Neural cell (in vitro differentiated cells): ENCODE results near the gene GET3. TPM values are rescaled to one million over a fixed set of nuclear protein-coding genes. Genes with fewer than 3 reads are reported as not detected.

ENCODE experiments used
- H2AFZ ChIP-seq: fragments of 200-600, 300-800 bp; sonication (generic), shearing (Covaris generic); 2 replicates; pipeline ENCODE4 v1.6.0; 2014; ENCODE audit warnings: low read depth, mild to moderate bottlenecking, antibody characterized with exemption, low read length, moderate library complexity
- H3F3A ChIP-seq: fragments of 200-600 bp; shearing (Covaris generic); 2 replicates; pipeline ENCODE4 v1.6.1; 2016; ENCODE audit warnings: mild to moderate bottlenecking, moderate library complexity, mixed read lengths, antibody characterized with exemption, low read length; ENCODE audit not compliant: insufficient read depth, poor library complexity, severe bottlenecking
- H3K27ac ChIP-seq: fragments of 200-600, 300-800 bp; sonication (generic), shearing (Covaris generic); 2 replicates; pipeline ENCODE4 v1.5.1; 2014; ENCODE audit warnings: mild to moderate bottlenecking, low read length, moderate library complexity
- H3K27me3 ChIP-seq: fragments of 300-800, 200-600 bp; sonication (generic), shearing (Covaris generic); 2 replicates; pipeline ENCODE4 v1.6.0; 2014; ENCODE audit warnings: mild to moderate bottlenecking, low read depth, low read length, moderate library complexity; ENCODE audit not compliant: insufficient read depth
- H3K36me3 ChIP-seq: fragments of 300-800, 200-600 bp; sonication (generic), shearing (Covaris generic); 2 replicates; pipeline ENCODE4 v1.5.1; 2014; ENCODE audit warnings: mild to moderate bottlenecking, antibody characterized with exemption, low read length, moderate library complexity; ENCODE audit not compliant: insufficient read depth
- H3K4me2 ChIP-seq: fragments of 300-800, 200-600 bp; sonication (generic), shearing (Covaris generic); 2 replicates; pipeline ENCODE4 v1.6.0; 2014; ENCODE audit warnings: mild to moderate bottlenecking, low read length
- H3K4me3 ChIP-seq: fragments of 300-800, 200-600 bp; sonication (generic), shearing (Covaris generic); 2 replicates; pipeline ENCODE4 v1.5.1; 2014; ENCODE audit warnings: mild to moderate bottlenecking, low read length, moderate library complexity
- H3K79me2 ChIP-seq: fragments of 200-600 bp; shearing (Covaris generic); replicated peaks from 2 replicates; pipeline ENCODE4 v1.6.0; 2014; ENCODE audit warnings: mild to moderate bottlenecking, low read length, moderate library complexity; ENCODE audit not compliant: insufficient read depth
- H3K9ac ChIP-seq: fragments of 300-800, 200-600 bp; sonication (generic), shearing (Covaris generic); 2 replicates; pipeline ENCODE4 v1.6.1; 2016; ENCODE audit warnings: mild to moderate bottlenecking, low read length, mixed read lengths
- H3K9me2 ChIP-seq: fragments of 200-600 bp; shearing (Covaris generic); 2 replicates; pipeline ENCODE4 v1.6.1; 2016; ENCODE audit warnings: mild to moderate bottlenecking, low read length, mixed read lengths; ENCODE audit not compliant: insufficient read depth
- H3K9me3 ChIP-seq: fragments of 200-600, 300-800 bp; sonication (generic), shearing (Covaris generic); 2 replicates; pipeline ENCODE4 v1.6.1; 2016; ENCODE audit warnings: mild to moderate bottlenecking, mixed run types, low read length, moderate library complexity, mixed read lengths
- H4K20me1 ChIP-seq: fragments of 200-600 bp; shearing (Covaris generic); 2 replicates; pipeline ENCODE4 v1.6.1; 2016; ENCODE audit warnings: mild to moderate bottlenecking, mixed run types; ENCODE audit not compliant: insufficient read depth
- CTCF ChIP-seq: fragments of 450-650 bp; IDR thresholded peaks from 2 replicates; pipeline ENCODE4 v1.5.1; 2014; ENCODE audit warnings: antibody characterized with exemption, mild to moderate bottlenecking, moderate library complexity; ENCODE audit not compliant: poor library complexity, severe bottlenecking
- EP300 ChIP-seq: fragments of 450-650 bp; conservative IDR thresholded peaks from 2 replicates; pipeline ENCODE4 v1.6.1; 2014; ENCODE audit warnings: antibody characterized with exemption, mild to moderate bottlenecking, moderate library complexity; ENCODE audit not compliant: poor library complexity, severe bottlenecking
- EZH2 ChIP-seq: fragments of 200-600, 300-800 bp; shearing (Covaris generic), sonication (generic); IDR thresholded peaks from 2 replicates; pipeline ENCODE4 v1.6.1; 2014; ENCODE audit warnings: antibody characterized with exemption, low read length, borderline replicate concordance, mild to moderate bottlenecking; ENCODE audit not compliant: insufficient read depth, poor library complexity, severe bottlenecking
- MXI1 ChIP-seq: fragments of 450-650 bp; conservative IDR thresholded peaks from 2 replicates; pipeline ENCODE4 v1.6.1; 2014; ENCODE audit warnings: antibody characterized with exemption, mild to moderate bottlenecking; ENCODE audit not compliant: poor library complexity, severe bottlenecking
- POLR2AphosphoS5 ChIP-seq: IDR thresholded peaks from 2 replicates; pipeline ENCODE4 v1.6.1; 2012
- RAD21 ChIP-seq: fragments of 450-650 bp; conservative IDR thresholded peaks from 2 replicates; pipeline ENCODE4 v1.6.1; 2014; ENCODE audit warnings: antibody characterized with exemption, mild to moderate bottlenecking, moderate library complexity
- REST ChIP-seq: IDR thresholded peaks from 2 replicates; pipeline ENCODE4 v1.6.1; 2012; ENCODE audit warnings: borderline replicate concordance
- SMC3 ChIP-seq: fragments of 450-650 bp; conservative IDR thresholded peaks from 2 replicates; pipeline ENCODE4 v1.6.1; 2014; ENCODE audit warnings: antibody characterized with exemption, mild to moderate bottlenecking, moderate library complexity; ENCODE audit not compliant: poor library complexity
- TAF1 ChIP-seq: IDR thresholded peaks from 2 replicates; pipeline ENCODE4 v1.6.1; 2012; ENCODE audit warnings: low read depth
- polyA plus RNA-seq: library from polyadenylated mRNA; depleted of rRNA; stranded (reverse); fragments of >200 nt; gene quantifications from 2 replicates; pipeline ENCODE4 v1.2.3, GENCODE V29; 2014

The GET3 gene
- polyA plus RNA-seq, 1 donor from 2014 or later: 89.6 TPM

- Histone ChIP-seq H4K20me1 (no peaks in the 10 kb centered on the region), H3K79me2 (no peaks in the 10 kb centered on the region), H3K4me3 (no peak overlapping the region), H3K36me3 (no peaks in the 10 kb centered on the region), H2AFZ (no peak overlapping the region), H3F3A (no peaks in the 10 kb centered on the region), H3K9ac (no peak overlapping the region), H3K27ac (no peak overlapping the region), H3K27me3 (no peaks in the 10 kb centered on the region), H3K9me2 (no peaks in the 10 kb centered on the region), H3K4me2 (no peak overlapping the region), H3K9me3 (no peaks in the 10 kb centered on the region)
- TF ChIP-seq EP300 (no peak), REST (no peak)
Measured at GRCh38 chr19:12705654-12706331, 31.5 kb upstream of the GET3 start.

GRCh38 chr19:12706332-12706718 is 31.0 kb upstream of the GET3 start:
- Histone ChIP-seq H3K4me2 (no peak overlapping the region), H4K20me1 (no peaks in the 10 kb centered on the region), H3F3A (no peaks in the 10 kb centered on the region), H3K9ac (no peak overlapping the region), H2AFZ (no peak overlapping the region), H3K4me3 (no peak overlapping the region), H3K9me3 (no peaks in the 10 kb centered on the region), H3K9me2 (no peaks in the 10 kb centered on the region), H3K36me3 (peaks cover 3% of the 10 kb centered on the region), H3K79me2 (no peaks in the 10 kb centered on the region), H3K27ac (no peak overlapping the region), H3K27me3 (no peaks in the 10 kb centered on the region)
- TF ChIP-seq MXI1 (no peak), CTCF (no peak), REST (no peak), RAD21 (no peak), TAF1 (no peak), POLR2AphosphoS5 (no peak), EP300 (no peak), SMC3 (no peak), EZH2 (no peak)
